ENCODE data around the gene ZNF467.

The ZNF467 gene

GRCh38 chr7:149791411-149792219 is 18.2 kb upstream of the ZNF467 start:
- no peak for DNase-seq (ENCODE audit: low read depth)
- H3K4me3 ChIP-seq (ENCODE audit: low read length), result no peak overlapping the region
- TF ChIP-seq, protein P1, sequence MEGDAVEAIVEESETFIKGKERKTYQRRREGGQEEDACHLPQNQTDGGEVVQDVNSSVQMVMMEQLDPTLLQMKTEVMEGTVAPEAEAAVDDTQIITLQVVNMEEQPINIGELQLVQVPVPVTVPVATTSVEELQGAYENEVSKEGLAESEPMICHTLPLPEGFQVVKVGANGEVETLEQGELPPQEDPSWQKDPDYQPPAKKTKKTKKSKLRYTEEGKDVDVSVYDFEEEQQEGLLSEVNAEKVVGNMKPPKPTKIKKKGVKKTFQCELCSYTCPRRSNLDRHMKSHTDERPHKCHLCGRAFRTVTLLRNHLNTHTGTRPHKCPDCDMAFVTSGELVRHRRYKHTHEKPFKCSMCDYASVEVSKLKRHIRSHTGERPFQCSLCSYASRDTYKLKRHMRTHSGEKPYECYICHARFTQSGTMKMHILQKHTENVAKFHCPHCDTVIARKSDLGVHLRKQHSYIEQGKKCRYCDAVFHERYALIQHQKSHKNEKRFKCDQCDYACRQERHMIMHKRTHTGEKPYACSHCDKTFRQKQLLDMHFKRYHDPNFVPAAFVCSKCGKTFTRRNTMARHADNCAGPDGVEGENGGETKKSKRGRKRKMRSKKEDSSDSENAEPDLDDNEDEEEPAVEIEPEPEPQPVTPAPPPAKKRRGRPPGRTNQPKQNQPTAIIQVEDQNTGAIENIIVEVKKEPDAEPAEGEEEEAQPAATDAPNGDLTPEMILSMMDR (IDR thresholded peaks at IDR 0.05; ENCODE audit: insufficient read depth, low read depth, low read length, missing control alignments), result no peak

- TF ChIP-seq, protein P1 (IDR thresholded peaks at IDR 0.05; ENCODE audit: insufficient read depth, low read depth, low read length, missing control alignments), result no peak
- DNase-seq (ENCODE audit: low read depth), result no peak
- H3K4me3 ChIP-seq (ENCODE audit: low read length), result no peak overlapping the region
Measured at GRCh38 chr7:149790754-149791360, 17.5 kb upstream of the ZNF467 start.

GRCh38 chr7:149790146-149790548 is 16.8 kb upstream of the ZNF467 start:
- DNase-seq (ENCODE audit: low read depth), result peak; percentile 18
- TF ChIP-seq, protein P1 (IDR thresholded peaks at IDR 0.05; ENCODE audit: insufficient read depth, low read depth, low read length, missing control alignments), result no peak
- no peak overlapping the region for H3K4me3 ChIP-seq (ENCODE audit: low read length)

- H3K4me3 ChIP-seq (ENCODE audit: low read length), result no peak overlapping the region
- DNase-seq (ENCODE audit: low read depth), result no peak
- TF ChIP-seq, protein P1 (IDR thresholded peaks at IDR 0.05; ENCODE audit: insufficient read depth, low read depth, low read length, missing control alignments), result no peak
Measured at GRCh38 chr7:149789101-149789500, 15.7 kb upstream of the ZNF467 start.

GRCh38 chr7:149788300-149788851 is 15.0 kb upstream of the ZNF467 start:
- no peak for DNase-seq (ENCODE audit: low read depth)
- no peak overlapping the region for H3K4me3 ChIP-seq (ENCODE audit: low read length)
- TF ChIP-seq, protein P1 (IDR thresholded peaks at IDR 0.05; ENCODE audit: insufficient read depth, low read depth, low read length, missing control alignments), result no peak

- peak; percentile 11 for DNase-seq (ENCODE audit: low read depth)
- TF ChIP-seq, protein P1 (IDR thresholded peaks at IDR 0.05; ENCODE audit: insufficient read depth, low read depth, low read length, missing control alignments), result peak; percentile 21
- H3K4me3 ChIP-seq (ENCODE audit: low read length), result no peak overlapping the region
Measured at GRCh38 chr7:149787428-149788299, 14.3 kb upstream of the ZNF467 start.
